K562 (cell line): ENCODE data around the gene ST6GAL1.

Source experiments
- CHD1 ChIP-seq: fragments of 200-600 bp; sonication (generic); IDR thresholded peaks from one replicate; pipeline ENCODE4 v1.6.1; 2012; ENCODE audit warnings: mild to moderate bottlenecking, moderate library complexity, low read length, inconsistent platforms
- CTCF ChIP-seq, 3 experiments: IDR thresholded peaks in 2 of 3; conservative IDR thresholded peaks in 1 of 3; 2 replicates each; pipeline ENCODE4 v1.5.1; 2011 to 2012; ENCODE audit warnings: low read length in 3 of 3, mild to moderate bottlenecking in 3 of 3, control low read depth in 2 of 3, improper control_type of control experiment in 1 of 3, inconsistent platforms in 1 of 3, low read depth in 1 of 3, mixed read lengths in 1 of 3, moderate library complexity in 1 of 3; ENCODE audit not compliant: insufficient read depth in 2 of 3
- ESRRA ChIP-seq: fragments of 450-650 bp; IDR thresholded peaks from 2 replicates; pipeline ENCODE4 v1.6.1; 2014; ENCODE audit warnings: low read depth, mild to moderate bottlenecking, moderate library complexity, borderline replicate concordance
- EZH2 ChIP-seq: IDR thresholded peaks from 2 replicates; pipeline ENCODE4 v1.6.1; 2012; ENCODE audit warnings: low read depth, mild to moderate bottlenecking, inconsistent platforms, low read length, borderline replicate concordance
- FOS ChIP-seq: IDR thresholded peaks from 3 replicates; pipeline ENCODE4 v1.6.1; 2011; ENCODE audit not compliant: insufficient read length; ENCODE audit errors: extremely low read depth
- FOXP1 ChIP-seq: sonication (generic); formaldehyde crosslinking; IDR thresholded peaks from 2 replicates; pipeline ENCODE4 v1.8.0; 2022; ENCODE audit warnings: mild to moderate bottlenecking, missing genetic modification reagents
- KLF16 ChIP-seq: IDR thresholded peaks from 2 replicates; pipeline ENCODE4 v1.6.1; 2016; ENCODE audit warnings: antibody characterized with exemption
- TAF1 ChIP-seq: IDR thresholded peaks from 2 replicates; pipeline ENCODE4 v1.6.1; 2011; ENCODE audit warnings: mild to moderate bottlenecking, low read length, moderate library complexity; ENCODE audit not compliant: insufficient read depth, control insufficient read depth, severe bottlenecking; ENCODE audit errors: extremely low read depth
- ZNF311 ChIP-seq: fragments of 250-450 bp; sonication (Bioruptor Pico); IDR thresholded peaks from 2 replicates; pipeline ENCODE4 v1.4.0; 2020; ENCODE audit warnings: mild to moderate bottlenecking, moderate library complexity
- TF ChIP-seq, protein P1 (sequence below), 2 experiments: fragments of 450-650 bp; formaldehyde crosslinking in 1 of 2; IDR thresholded peaks; 2 replicates each; pipeline versions ENCODE4 v1.4.0 to v1.6.1; 2014 to 2020; ENCODE audit warnings: mild to moderate bottlenecking in 2 of 2, borderline replicate concordance in 1 of 2, low read depth in 1 of 2
- TF ChIP-seq, protein P2 (sequence below): sonication (generic); formaldehyde crosslinking; IDR thresholded peaks from 2 replicates; pipeline ENCODE4 v1.5.0; 2020; ENCODE audit warnings: missing genetic modification reagents
- TF ChIP-seq, protein P3 (sequence below), 2 experiments: fragments of 450-650 bp in 1 of 2; sonication (generic) in 1 of 2; formaldehyde crosslinking in 1 of 2; IDR thresholded peaks in 1 of 2; conservative IDR thresholded peaks in 1 of 2; 2 replicates each; pipeline versions ENCODE4 v1.6.1 to v1.8.1; 2016 to 2023; ENCODE audit warnings: mild to moderate bottlenecking in 2 of 2, moderate library complexity in 2 of 2, inconsistent platforms in 1 of 2, missing genetic modification reagents in 1 of 2

DNA sequence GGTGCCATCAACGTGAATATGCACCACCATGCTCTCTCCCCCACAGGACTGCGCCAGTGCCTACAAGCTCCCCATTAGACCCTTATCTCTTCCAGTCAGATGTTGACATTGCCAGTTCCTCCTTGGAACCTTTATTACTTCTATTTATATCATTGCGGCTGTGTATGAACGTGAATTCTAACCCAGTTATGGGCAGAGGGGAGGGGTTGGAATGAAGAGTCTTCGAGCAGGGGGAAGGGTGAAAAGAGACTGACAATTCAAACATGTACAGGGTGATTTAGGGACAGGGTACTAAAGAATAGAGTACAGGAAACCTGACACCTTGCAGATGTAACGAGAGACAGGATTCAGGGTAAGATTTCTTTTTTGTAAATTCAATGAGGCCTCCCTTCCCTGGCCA lies 41.8 kb upstream of the ST6GAL1 start:
- TF ChIP-seq ESRRA (peak; percentile 65; the same call in 1 of the 2 replicates), FOXP1 (CRISPR knock-in tag) (no peak), CHD1 (no peak), KLF16 (peak; percentile 76), ZNF311 (CRISPR knock-in tag) (no peak), TAF1 (no peak), EZH2 (no peak), FOS (no peak), CTCF (IDR thresholded peaks at IDR 0.05 in 2 of 3, conservative IDR thresholded peaks at IDR 0.05 in 1 of 3; ENCODE audit: insufficient read depth in 2 of 3, low read depth in 1 of 3, low read length in 3 of 3) (no peak)
- TF ChIP-seq, protein P1, sequence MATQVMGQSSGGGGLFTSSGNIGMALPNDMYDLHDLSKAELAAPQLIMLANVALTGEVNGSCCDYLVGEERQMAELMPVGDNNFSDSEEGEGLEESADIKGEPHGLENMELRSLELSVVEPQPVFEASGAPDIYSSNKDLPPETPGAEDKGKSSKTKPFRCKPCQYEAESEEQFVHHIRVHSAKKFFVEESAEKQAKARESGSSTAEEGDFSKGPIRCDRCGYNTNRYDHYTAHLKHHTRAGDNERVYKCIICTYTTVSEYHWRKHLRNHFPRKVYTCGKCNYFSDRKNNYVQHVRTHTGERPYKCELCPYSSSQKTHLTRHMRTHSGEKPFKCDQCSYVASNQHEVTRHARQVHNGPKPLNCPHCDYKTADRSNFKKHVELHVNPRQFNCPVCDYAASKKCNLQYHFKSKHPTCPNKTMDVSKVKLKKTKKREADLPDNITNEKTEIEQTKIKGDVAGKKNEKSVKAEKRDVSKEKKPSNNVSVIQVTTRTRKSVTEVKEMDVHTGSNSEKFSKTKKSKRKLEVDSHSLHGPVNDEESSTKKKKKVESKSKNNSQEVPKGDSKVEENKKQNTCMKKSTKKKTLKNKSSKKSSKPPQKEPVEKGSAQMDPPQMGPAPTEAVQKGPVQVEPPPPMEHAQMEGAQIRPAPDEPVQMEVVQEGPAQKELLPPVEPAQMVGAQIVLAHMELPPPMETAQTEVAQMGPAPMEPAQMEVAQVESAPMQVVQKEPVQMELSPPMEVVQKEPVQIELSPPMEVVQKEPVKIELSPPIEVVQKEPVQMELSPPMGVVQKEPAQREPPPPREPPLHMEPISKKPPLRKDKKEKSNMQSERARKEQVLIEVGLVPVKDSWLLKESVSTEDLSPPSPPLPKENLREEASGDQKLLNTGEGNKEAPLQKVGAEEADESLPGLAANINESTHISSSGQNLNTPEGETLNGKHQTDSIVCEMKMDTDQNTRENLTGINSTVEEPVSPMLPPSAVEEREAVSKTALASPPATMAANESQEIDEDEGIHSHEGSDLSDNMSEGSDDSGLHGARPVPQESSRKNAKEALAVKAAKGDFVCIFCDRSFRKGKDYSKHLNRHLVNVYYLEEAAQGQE (IDR thresholded peaks at IDR 0.05; ENCODE audit: borderline replicate concordance), result peak; percentile 16; the same call in 1 of the 2 replicates
- TF ChIP-seq, protein P1 (CRISPR knock-in tag; IDR thresholded peaks at IDR 0.05; ENCODE audit: low read depth), result no peak
- TF ChIP-seq, protein P2, sequence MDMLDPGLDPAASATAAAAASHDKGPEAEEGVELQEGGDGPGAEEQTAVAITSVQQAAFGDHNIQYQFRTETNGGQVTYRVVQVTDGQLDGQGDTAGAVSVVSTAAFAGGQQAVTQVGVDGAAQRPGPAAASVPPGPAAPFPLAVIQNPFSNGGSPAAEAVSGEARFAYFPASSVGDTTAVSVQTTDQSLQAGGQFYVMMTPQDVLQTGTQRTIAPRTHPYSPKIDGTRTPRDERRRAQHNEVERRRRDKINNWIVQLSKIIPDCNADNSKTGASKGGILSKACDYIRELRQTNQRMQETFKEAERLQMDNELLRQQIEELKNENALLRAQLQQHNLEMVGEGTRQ, result no peak
- TF ChIP-seq, protein P3, sequence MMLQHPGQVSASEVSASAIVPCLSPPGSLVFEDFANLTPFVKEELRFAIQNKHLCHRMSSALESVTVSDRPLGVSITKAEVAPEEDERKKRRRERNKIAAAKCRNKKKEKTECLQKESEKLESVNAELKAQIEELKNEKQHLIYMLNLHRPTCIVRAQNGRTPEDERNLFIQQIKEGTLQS (IDR thresholded peaks at IDR 0.05), result no peak
- TF ChIP-seq, protein P3 (CRISPR knock-in tag; conservative IDR thresholded peaks at IDR 0.05), result no peak
